Body of pancreas (tissue), 4 donors: Measurements from ENCODE around the gene CACNG4.

Experiments used
- CTCF ChIP-seq, 7 experiments: fragments of 450-650 bp in 4 of 7; fragments of 200-600 bp in 3 of 7; sonication (generic) in 3 of 7; IDR thresholded peaks; one replicate each; pipeline ENCODE4 v1.5.1; 2016 to 2019; ENCODE audit warnings: antibody characterized with exemption in 7 of 7
- POLR2A ChIP-seq, 3 donors: fragments of 450-650 bp; IDR thresholded peaks; one replicate each; pipeline ENCODE4 v1.6.1; 2016; ENCODE audit warnings: antibody characterized with exemption in 3 of 3, mild to moderate bottlenecking in 2 of 3

GRCh38 chr17:67033613-67034012 lies 69.1 kb downstream of the CACNG4 start:
- TF ChIP-seq POLR2A (IDR thresholded peaks at IDR 0.05) = no peak
- TF ChIP-seq CTCF (IDR thresholded peaks at IDR 0.05) = no peak
